CD4-positive, CD25-positive, alpha-beta regulatory T cell (primary cell): ENCODE results near the gene UBA7. TPM values are rescaled to one million over a fixed set of nuclear protein-coding genes. Genes with fewer than 3 reads are reported as not detected.
"Not testable (repeated sequence)": the region's sequence is repeated elsewhere in the genome, so short reads cannot be mapped to it uniquely, and the experiment has no call there.

Experiments
- ATAC-seq, 2 donors: fragments of 150-1000 bp; cut with Tn5 transposase; one replicate each; pipeline ENCODE4 v1.10.0; 2021; ENCODE audit warnings: low read depth in 2 of 2, moderate number of reproducible peaks in 2 of 2, moderate library complexity in 1 of 2
- DNase-seq, 3 donors: peaks; one replicate each; pipeline versions ENCODE4 v3.0.0 to v3.0.0-alpha.2; 2012 to 2022; ENCODE audit warnings: mixed read lengths in 1 of 3
- H3K27ac ChIP-seq: one replicate; pipeline ENCODE4 v1.7.0; 2013; ENCODE audit warnings: mild to moderate bottlenecking, low read length; ENCODE audit not compliant: insufficient read depth, poor library complexity, severe bottlenecking
- H3K27me3 ChIP-seq: one replicate; pipeline ENCODE4 v1.7.0; 2013; ENCODE audit warnings: low read length; ENCODE audit not compliant: control insufficient read depth, insufficient read depth
- H3K36me3 ChIP-seq: one replicate; pipeline ENCODE4 v1.7.0; 2013; ENCODE audit warnings: mild to moderate bottlenecking, low read length, moderate library complexity; ENCODE audit not compliant: control insufficient read depth, insufficient read depth
- H3K4me1 ChIP-seq: 2 replicates; pipeline ENCODE4 v1.7.0; 2013; ENCODE audit warnings: mild to moderate bottlenecking, low read length; ENCODE audit not compliant: insufficient read depth, control insufficient read depth, poor library complexity, severe bottlenecking
- H3K4me3 ChIP-seq: one replicate; pipeline ENCODE4 v1.7.0; 2013; ENCODE audit warnings: low read depth, mild to moderate bottlenecking, low read length, moderate library complexity
- H3K9me3 ChIP-seq, 2 experiments: 1 replicate in 1 of 2; 2 replicates in 1 of 2; pipeline ENCODE4 v1.7.0; 2013; ENCODE audit warnings: low read length in 2 of 2, mild to moderate bottlenecking in 1 of 2, moderate library complexity in 1 of 2; ENCODE audit not compliant: control insufficient read depth in 2 of 2
- H3K27ac Mint-ChIP-seq, 3 donors: one replicate each; pipeline ENCODE4 v1.8.0; 2020 to 2022; ENCODE audit warnings: mild to moderate bottlenecking in 3 of 3, mixed read lengths in 3 of 3, moderate library complexity in 2 of 3
- H3K27me3 Mint-ChIP-seq: one replicate; pipeline ENCODE4 v1.8.0; 2022; ENCODE audit warnings: mild to moderate bottlenecking, mixed read lengths
- H3K36me3 Mint-ChIP-seq: one replicate; pipeline ENCODE4 v1.8.0; 2020; ENCODE audit warnings: mixed read lengths
- H3K4me1 Mint-ChIP-seq, 4 donors: one replicate each; pipeline ENCODE4 v1.8.0; 2020 to 2022; ENCODE audit warnings: mixed read lengths in 4 of 4, mild to moderate bottlenecking in 1 of 4
- H3K4me3 Mint-ChIP-seq, 4 donors: one replicate each; pipeline ENCODE4 v1.8.0; 2020 to 2022; ENCODE audit warnings: mild to moderate bottlenecking in 4 of 4, mixed read lengths in 4 of 4, moderate library complexity in 3 of 4
- H3K9me3 Mint-ChIP-seq, 7 donors: one replicate each; pipeline ENCODE4 v1.8.0; 2020 to 2022; ENCODE audit warnings: mixed read lengths in 7 of 7, mild to moderate bottlenecking in 3 of 7, moderate library complexity in 2 of 7
- polyA plus RNA-seq, 4 donors: library from polyadenylated mRNA; unstranded; fragments of 300-500 nt; fragmentation: Illumina TruSeq; gene quantifications; one replicate each; pipeline ENCODE4 v1.2.3, GENCODE V29; 2021
- total RNA-seq: library from RNA; stranded (reverse); gene quantifications from one replicate; pipeline ENCODE4 v1.2.3, GENCODE V29; 2022

The UBA7 gene
- total and polyA plus RNA-seq, 5 donors from 2014 or later, result 30.6 to 201 (median 39.6) TPM

DNA sequence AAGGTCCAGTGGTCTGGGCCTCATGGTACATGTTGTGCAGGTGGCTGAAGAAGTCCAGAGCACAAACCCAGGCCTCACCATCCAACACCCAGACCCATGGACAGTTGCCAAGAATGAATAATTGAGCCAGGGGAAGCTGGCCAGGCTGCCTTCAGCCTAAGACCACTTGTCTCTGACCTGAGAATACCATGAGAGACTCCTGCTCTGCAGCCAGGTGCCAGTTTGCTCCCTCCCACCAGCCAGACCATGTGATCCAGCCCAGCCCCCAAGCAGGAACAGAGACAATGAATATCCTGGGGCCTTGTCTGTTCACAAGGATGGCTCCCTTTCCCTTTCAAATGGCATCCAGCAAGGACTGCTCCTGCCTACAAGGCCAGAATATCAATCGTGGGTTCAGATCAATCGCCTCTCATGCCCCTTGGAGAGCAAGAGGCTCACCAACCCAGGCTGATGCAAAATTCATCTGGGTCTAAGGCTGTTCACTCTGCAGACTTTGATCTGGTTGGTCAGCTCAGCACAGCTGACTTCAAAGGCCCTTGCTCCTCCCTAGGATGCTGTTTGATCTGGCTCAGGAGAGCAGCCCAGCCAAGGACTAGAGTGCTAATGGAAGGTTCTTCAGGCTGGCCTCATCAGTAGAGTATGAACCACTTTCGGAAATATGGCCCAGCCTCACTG is 29.2 kb upstream of the UBA7 start:
- DNase-seq (no peak), ATAC-seq (no peak)
- Mint-ChIP-seq H3K27me3 (no peaks in the 10 kb centered on the region), H3K9me3 (no peaks in the 10 kb centered on the region), H3K4me1 (peaks cover 0 to 6% (median 2%) of the 10 kb centered on the region in 4 donors), H3K27ac (peak overlapping the region in 1 of 3 donors; percentile 81), H3K4me3 (no peak overlapping the region), H3K36me3 (peaks cover 3% of the 10 kb centered on the region)
- no peaks in the 10 kb centered on the region for H3K9me3 ChIP-seq
- H3K27me3 ChIP-seq, result no peaks in the 10 kb centered on the region
- no peaks in the 10 kb centered on the region for H3K4me1 ChIP-seq
- no peak overlapping the region for H3K27ac ChIP-seq
- H3K4me3 ChIP-seq, result no peak overlapping the region
- no peaks in the 10 kb centered on the region for H3K36me3 ChIP-seq

GRCh38 chr3:49841806-49842205 is 28.1 kb upstream of the UBA7 start:
- DNase-seq (no peak), ATAC-seq (no peak)
- Histone ChIP-seq H3K4me3 (no peak overlapping the region), H3K36me3 (no peaks in the 10 kb centered on the region), H3K27ac (no peak overlapping the region), H3K27me3 (no peaks in the 10 kb centered on the region), H3K9me3 (no peaks in the 10 kb centered on the region), H3K4me1 (no peaks in the 10 kb centered on the region)
- Mint-ChIP-seq H3K27me3 (no peaks in the 10 kb centered on the region), H3K4me1 (peaks cover 0 to 6% (median 2%) of the 10 kb centered on the region in 4 donors), H3K36me3 (peaks cover 3% of the 10 kb centered on the region), H3K27ac (no peak overlapping the region), H3K4me3 (no peak overlapping the region), H3K9me3 (no peaks in the 10 kb centered on the region)

DNA sequence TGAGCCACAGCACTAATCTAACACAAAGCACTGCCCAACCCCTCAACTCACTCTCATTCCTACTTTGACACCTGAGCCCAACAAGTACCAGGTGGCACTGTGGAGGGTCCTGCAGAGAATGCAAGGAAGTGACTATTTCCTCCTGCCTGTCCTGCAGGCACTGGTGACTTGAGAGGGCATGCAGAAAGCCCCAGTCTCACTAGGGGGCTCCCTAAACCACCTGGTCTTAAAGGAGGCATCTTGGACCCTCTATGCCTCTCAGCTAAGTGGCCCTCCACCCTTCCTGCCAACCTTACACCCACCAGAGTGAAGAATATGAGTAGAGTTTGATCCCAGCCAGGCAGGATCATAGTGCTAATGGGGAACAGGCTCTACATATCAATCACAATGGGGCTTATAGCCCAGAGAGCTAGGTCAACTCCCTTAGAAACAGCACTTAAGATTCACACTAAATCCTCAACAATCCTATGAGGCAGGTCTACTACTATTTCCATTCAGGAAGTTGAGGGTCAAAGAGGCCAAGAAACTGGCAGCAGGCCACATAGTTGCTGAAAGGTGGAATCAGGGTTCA is 27.5 kb upstream of the UBA7 start:
- H3K4me3 Mint-ChIP-seq, result no peak overlapping the region
- Histone ChIP-seq H3K4me1 (no peaks in the 10 kb centered on the region), H3K27ac (no peak overlapping the region), H3K36me3 (no peaks in the 10 kb centered on the region), H3K27me3 (no peaks in the 10 kb centered on the region), H3K9me3 (no peaks in the 10 kb centered on the region), H3K4me3 (no peak overlapping the region)
- H3K27ac Mint-ChIP-seq, result no peak overlapping the region
- DNase-seq (peak in 1 of 3 donors; percentile 45), ATAC-seq (no peak)
- H3K4me1 Mint-ChIP-seq, result peaks cover 0 to 6% (median 2%) of the 10 kb centered on the region in 4 donors
- peaks cover 3% of the 10 kb centered on the region for H3K36me3 Mint-ChIP-seq
- H3K27me3 Mint-ChIP-seq, result no peaks in the 10 kb centered on the region
- H3K9me3 Mint-ChIP-seq, result no peaks in the 10 kb centered on the region

DNA sequence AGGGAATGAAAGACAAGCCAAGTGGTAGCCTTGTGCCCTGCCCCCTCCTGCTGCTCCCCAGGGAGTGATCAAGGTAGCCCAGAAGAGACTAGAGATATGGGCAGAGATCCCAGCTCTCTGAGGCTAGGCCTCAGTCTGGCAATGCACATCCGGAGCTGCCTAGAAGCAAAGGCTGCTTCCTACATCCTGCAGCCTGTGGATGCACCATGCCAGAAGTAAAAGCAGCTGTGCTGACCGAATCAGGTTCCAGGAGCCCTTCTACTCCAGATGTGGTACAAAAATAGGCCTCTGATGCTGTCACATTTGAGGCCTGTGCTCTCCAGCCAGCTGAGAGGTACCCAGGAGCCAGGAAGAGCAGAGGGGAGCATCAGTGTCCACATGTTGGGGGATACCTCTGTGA is 26.6 kb upstream of the UBA7 start:
- H3K4me1 Mint-ChIP-seq, result peaks cover 0 to 6% (median 2%) of the 10 kb centered on the region in 4 donors
- Histone ChIP-seq H3K27me3 (no peaks in the 10 kb centered on the region), H3K27ac (no peak overlapping the region), H3K9me3 (no peaks in the 10 kb centered on the region), H3K4me1 (no peaks in the 10 kb centered on the region), H3K4me3 (no peak overlapping the region), H3K36me3 (no peaks in the 10 kb centered on the region)
- ATAC-seq, result no peak
- H3K4me3 Mint-ChIP-seq, result no peak overlapping the region
- no peak overlapping the region for H3K27ac Mint-ChIP-seq
- no peaks in the 10 kb centered on the region for H3K9me3 Mint-ChIP-seq
- no peaks in the 10 kb centered on the region for H3K27me3 Mint-ChIP-seq
- DNase-seq, result no peak
- peaks cover 3% of the 10 kb centered on the region for H3K36me3 Mint-ChIP-seq

- no peak overlapping the region for H3K4me3 Mint-ChIP-seq
- peaks cover 6% of the 10 kb centered on the region for H3K36me3 Mint-ChIP-seq
- Histone ChIP-seq H3K4me1 (no peaks in the 10 kb centered on the region), H3K36me3 (no peaks in the 10 kb centered on the region), H3K27ac (no peak overlapping the region), H3K9me3 (no peaks in the 10 kb centered on the region), H3K27me3 (no peaks in the 10 kb centered on the region), H3K4me3 (no peak overlapping the region)
- ATAC-seq, result peak; percentile 82 to 89
- no peaks in the 10 kb centered on the region for H3K9me3 Mint-ChIP-seq
- H3K4me1 Mint-ChIP-seq, result peaks cover 0 to 6% (median 2%) of the 10 kb centered on the region in 4 donors
- H3K27ac Mint-ChIP-seq, result peak overlapping the region in 2 of 3 donors; percentile 4 to 82
- peak; percentile 66 to 84 (median 79) for DNase-seq
- no peaks in the 10 kb centered on the region for H3K27me3 Mint-ChIP-seq
These were observed 25.5 kb upstream of the UBA7 start for GRCh38 chr3:49839193-49839809.

DNA sequence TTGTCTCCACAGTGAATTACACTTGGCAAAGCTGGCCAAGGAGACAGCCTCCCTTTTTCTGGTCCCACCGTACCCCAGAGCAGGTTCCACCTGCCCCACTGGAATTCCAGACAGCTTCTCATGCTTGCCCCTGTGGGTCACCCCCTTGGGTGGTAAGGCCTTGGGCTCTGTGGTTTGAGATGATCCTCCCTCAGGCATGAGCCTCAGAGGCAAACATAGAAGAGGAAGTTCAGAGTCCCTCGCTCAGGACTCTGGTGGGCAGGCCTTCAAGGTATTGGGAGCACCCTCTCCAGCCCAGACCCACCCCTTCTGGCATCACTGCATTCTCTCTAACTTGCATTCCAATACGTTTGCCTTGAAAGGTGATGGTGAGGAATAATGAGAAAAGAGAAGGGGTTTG is 17.6 kb upstream of the UBA7 start:
- Mint-ChIP-seq H3K9me3 (no peaks in the 10 kb centered on the region), H3K27me3 (no peaks in the 10 kb centered on the region), H3K27ac (peak overlapping the region in 2 of 3 donors; percentile 32 to 65), H3K36me3 (peaks cover 12% of the 10 kb centered on the region), H3K4me3 (no peak overlapping the region), H3K4me1 (no peaks in the 10 kb centered on the region)
- Histone ChIP-seq H3K4me3 (no peak overlapping the region), H3K27me3 (no peaks in the 10 kb centered on the region), H3K27ac (no peak overlapping the region), H3K36me3 (no peaks in the 10 kb centered on the region), H3K9me3 (no peaks in the 10 kb centered on the region), H3K4me1 (no peaks in the 10 kb centered on the region)
- no peak for DNase-seq
- no peak for ATAC-seq

- H3K9me3 ChIP-seq, result no peaks in the 10 kb centered on the region
- no peaks in the 10 kb centered on the region for H3K4me1 ChIP-seq
- ATAC-seq (no peak), DNase-seq (no peak)
- H3K9me3 Mint-ChIP-seq, result no peaks in the 10 kb centered on the region
- H3K27ac Mint-ChIP-seq, result no peak overlapping the region
- no peak overlapping the region for H3K4me3 ChIP-seq
- no peaks in the 10 kb centered on the region for H3K36me3 ChIP-seq
- no peaks in the 10 kb centered on the region for H3K4me1 Mint-ChIP-seq
- no peak overlapping the region for H3K27ac ChIP-seq
- no peak overlapping the region for H3K4me3 Mint-ChIP-seq
- H3K27me3 ChIP-seq, result no peaks in the 10 kb centered on the region
- no peaks in the 10 kb centered on the region for H3K27me3 Mint-ChIP-seq
- H3K36me3 Mint-ChIP-seq, result peaks cover 9% of the 10 kb centered on the region
These were observed 12.3 kb upstream of the UBA7 start for GRCh38 chr3:49826016-49826415.

- not testable (repeated sequence) for H3K27me3 ChIP-seq, H3K4me1 ChIP-seq, H3K4me1 Mint-ChIP-seq, H3K9me3 ChIP-seq, H3K4me3 Mint-ChIP-seq, DNase-seq, ATAC-seq, H3K27me3 Mint-ChIP-seq, H3K9me3 Mint-ChIP-seq, H3K27ac ChIP-seq, H3K36me3 Mint-ChIP-seq, H3K36me3 ChIP-seq, H3K4me3 ChIP-seq, H3K27ac Mint-ChIP-seq
These were observed 9.4 kb upstream of the UBA7 start for GRCh38 chr3:49823131-49823530.
